ENCODE results near the gene PDSS2.
"Not testable (repeated sequence)": the region's sequence is repeated elsewhere in the genome, so short reads cannot be mapped to it uniquely, and the experiment has no call there.

The PDSS2 gene

DNA sequence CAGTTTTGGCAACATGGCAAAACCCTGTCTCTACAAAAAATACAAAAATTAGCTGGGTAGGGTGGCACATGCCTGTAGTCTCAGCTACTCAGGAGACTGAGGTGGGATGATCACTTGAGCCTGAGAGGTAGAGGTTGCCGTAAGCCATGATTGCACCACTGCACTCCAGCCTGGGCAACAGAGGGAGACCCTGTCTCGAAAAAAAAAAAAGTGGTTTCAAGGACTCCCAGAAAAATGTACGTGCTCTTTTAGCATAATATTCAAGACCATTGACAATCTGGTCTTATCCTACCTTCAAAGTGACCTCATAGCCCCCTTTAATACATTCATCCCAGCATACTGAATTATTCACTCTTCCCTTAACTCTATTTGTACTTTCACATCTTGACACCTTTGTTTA lies 16.0 kb upstream of the PDSS2 start:
- DNase-seq (ENCODE audit: low read depth, low spot score), result not testable (repeated sequence)

DNA sequence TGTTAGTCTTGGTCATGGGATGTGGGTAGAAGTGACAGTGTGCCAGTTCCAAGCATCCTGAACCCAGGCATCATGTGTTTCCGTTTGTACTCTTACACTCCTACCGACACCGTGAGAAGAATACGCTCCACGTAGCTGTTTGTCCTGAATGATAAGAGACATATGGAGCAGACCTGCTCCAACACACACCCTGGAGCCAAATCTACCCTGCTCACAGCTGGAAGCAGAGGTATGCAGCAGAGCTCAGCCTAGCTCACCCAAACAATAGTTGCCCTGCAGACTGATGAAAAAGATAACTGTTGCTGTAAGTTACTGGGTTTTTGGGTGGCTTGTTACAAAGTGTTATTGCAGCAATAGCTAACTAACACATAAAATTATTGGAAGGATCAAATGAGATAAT lies 14.3 kb upstream of the PDSS2 start:
- DNase-seq (ENCODE audit: low read depth, low spot score), result no peak

- DNase-seq (ENCODE audit: low read depth, low spot score), result no peak
These were observed 11.0 kb upstream of the PDSS2 start for GRCh38 chr6:107470364-107470763.

GRCh38 chr6:107466062-107466461 lies 6.7 kb upstream of the PDSS2 start:
- no peak for DNase-seq (ENCODE audit: low read depth, low spot score)

DNA sequence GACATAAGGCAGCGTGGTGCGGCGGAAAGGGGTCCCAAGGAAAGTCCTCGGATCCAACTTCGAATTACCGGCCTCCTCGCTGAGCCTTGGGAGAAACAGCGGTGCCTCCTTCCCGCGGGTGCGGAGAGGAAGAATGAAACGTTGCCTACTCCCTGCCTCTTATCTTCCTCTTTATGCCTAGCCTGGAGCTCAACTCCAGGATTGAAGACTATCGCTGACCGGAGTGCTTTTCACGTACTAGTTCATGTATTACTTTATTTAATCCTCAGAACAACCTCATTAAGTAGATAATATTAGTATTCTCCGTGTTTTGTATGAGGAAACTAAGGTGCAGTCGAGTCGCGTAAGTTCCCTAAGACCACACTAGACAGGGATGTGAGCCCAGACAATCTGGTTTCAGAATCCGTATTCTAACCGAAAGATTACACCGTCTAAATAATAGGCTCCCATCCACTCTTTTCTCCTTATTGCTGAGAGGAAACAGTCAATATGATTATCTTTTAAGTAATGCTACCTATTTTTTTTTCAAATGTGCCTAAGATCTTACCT lies 793 bp upstream of the PDSS2 start:
- no peak for DNase-seq (ENCODE audit: low read depth, low spot score)

GRCh38 chr6:107458672-107459282 lies 587 bp downstream of the PDSS2 start:
- no peak for DNase-seq (ENCODE audit: low read depth, low spot score)

GRCh38 chr6:107448776-107449175 lies 10.6 kb downstream of the PDSS2 start:
- DNase-seq (ENCODE audit: low read depth, low spot score), result no peak

GRCh38 chr6:107447663-107448216 lies 11.6 kb downstream of the PDSS2 start:
- no peak for DNase-seq (ENCODE audit: low read depth, low spot score)

DNA sequence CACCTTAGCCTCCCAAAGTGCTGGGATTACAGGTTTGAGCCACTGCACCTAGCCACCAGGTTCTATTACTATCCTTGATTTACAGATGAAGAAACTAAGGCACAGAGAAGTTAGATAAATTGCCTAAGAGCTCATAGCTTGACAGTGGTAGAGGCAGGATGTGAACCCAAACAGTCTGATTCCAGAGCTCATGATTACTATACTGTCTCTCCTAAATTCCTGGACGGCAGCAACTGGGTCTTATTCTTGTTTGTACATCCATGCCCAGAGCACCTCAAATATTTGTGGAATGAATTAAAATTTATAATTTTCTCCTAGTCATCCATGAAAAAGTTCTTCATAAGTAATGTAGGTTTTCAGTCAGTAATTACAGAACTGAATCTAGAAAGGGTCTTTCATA lies 15.1 kb downstream of the PDSS2 start:
- no peak for DNase-seq (ENCODE audit: low read depth, low spot score)

- no peak for DNase-seq (ENCODE audit: low read depth, low spot score)
These were observed 15.6 kb downstream of the PDSS2 start for GRCh38 chr6:107443608-107444267.

- DNase-seq (ENCODE audit: low read depth, low spot score), result no peak
These were observed 16.3 kb downstream of the PDSS2 start for GRCh38 chr6:107442938-107443607.

GRCh38 chr6:107441682-107442081 lies 17.7 kb downstream of the PDSS2 start:
- no peak for DNase-seq (ENCODE audit: low read depth, low spot score)

GRCh38 chr6:107440936-107441335 lies 18.4 kb downstream of the PDSS2 start:
- no peak for DNase-seq (ENCODE audit: low read depth, low spot score)

DNA sequence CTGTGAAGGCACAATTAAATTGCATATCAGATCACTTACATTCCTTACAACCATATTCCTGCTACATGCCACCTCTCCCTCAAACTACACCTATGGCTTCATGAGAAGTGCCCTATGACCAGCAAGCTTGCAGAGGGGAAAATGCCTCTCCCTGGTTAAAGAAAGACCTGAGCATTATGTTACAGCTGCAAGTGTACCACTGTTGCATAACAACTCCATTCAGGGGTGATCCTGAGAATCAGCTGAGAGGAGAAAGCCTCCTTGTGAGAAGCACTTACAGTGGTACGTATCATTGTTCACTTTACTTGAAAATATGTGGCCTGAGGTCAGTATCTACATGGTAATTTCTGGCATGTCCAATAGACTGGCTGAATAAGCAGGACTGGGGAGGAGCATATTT lies 20.0 kb downstream of the PDSS2 start:
- DNase-seq (ENCODE audit: low read depth, low spot score), result no peak

- no peak for DNase-seq (ENCODE audit: low read depth, low spot score)
These were observed 21.7 kb downstream of the PDSS2 start for GRCh38 chr6:107437691-107438090.

DNA sequence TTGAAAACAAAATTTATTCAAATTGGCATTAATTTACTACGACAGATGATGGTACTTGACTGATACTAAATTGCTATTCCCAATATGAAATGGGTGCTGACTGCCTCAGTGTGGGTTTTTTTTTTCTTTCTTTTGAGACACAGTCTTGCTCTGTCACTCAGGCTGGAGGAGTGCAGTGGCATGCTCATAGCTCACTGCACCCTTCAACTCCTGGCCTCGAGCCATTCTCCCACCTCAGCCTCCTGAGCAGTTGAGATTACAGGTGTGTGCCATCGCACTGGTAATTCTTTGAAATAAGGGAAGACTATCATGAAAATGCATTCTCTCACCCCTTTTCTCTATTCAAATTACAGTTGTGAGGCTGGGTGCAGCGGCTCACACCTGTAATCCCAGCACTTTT lies 22.5 kb downstream of the PDSS2 start:
- DNase-seq (ENCODE audit: low read depth, low spot score), result no peak

- DNase-seq (ENCODE audit: low read depth, low spot score), result no peak
These were observed 23.6 kb downstream of the PDSS2 start for GRCh38 chr6:107435798-107436197.

DNA sequence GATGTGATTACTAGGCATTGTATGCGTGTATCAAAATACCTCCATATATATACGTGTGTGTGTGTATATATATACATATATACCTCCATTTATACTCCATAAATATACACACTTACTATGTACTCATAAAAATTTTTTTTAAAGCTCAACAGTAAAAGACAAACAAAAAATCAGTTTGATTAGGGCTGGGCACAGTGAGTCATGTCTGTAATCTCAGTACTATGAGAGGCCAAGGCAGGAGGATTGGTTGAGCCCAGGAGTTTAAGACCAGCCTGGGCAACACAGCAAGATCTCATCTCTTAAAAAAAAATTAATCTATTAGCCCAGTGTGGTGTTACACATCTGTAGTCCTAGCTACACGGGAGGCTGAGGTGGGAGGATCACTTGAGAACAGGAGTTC lies 24.6 kb downstream of the PDSS2 start:
- no peak for DNase-seq (ENCODE audit: low read depth, low spot score)

DNA sequence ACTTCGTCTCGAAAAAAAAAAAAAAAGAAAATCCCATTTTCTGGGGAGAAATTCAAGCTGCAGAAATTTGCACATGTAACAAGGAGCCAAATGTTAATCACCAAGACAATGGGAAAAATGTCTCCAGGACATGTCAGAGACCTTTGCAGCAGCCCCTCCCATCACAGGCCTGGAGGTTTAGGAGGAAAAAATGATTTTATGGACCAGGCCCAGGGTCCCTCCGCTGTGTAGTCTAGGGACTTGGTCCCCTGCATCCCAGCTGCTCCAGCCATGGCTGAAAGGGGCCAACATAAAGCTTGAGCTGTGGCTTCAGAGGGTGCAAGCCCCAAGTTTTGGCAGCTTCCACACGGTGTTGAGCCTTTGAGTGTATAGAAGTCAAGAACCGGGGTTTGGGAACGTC lies 33.4 kb downstream of the PDSS2 start:
- DNase-seq (ENCODE audit: low read depth, low spot score), result not testable (repeated sequence)

DNA sequence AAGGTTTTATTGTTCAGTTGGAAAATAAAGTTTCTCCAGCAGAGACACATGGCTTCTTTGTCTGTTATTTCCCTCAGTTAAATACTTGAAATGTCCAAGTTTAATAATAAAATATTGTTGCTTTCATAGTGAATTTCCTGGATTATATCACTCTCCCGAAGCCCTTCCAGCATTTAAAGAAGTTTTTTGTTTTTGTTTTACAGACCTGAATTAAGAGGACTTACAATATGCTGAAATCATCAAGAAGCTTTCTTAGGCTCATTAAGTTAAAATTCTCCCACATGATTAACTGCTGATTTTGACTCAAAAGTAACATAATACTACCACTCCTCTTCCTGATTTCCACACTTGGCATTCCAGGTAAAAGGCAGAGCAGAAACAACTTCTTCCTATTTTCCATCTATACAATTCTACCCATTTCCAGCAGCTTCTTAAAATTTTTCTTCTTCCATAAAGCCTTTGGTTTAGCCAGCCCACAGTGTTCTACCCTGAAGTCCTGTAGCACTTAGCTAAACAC lies 35.8 kb downstream of the PDSS2 start:
- DNase-seq (ENCODE audit: low read depth, low spot score), result no peak

GRCh38 chr6:107421696-107422256 lies 37.6 kb downstream of the PDSS2 start:
- no peak for DNase-seq (ENCODE audit: low read depth, low spot score)

- DNase-seq (ENCODE audit: low read depth, low spot score), result no peak
These were observed 39.6 kb downstream of the PDSS2 start for GRCh38 chr6:107419733-107420132.

Data from smooth muscle cell of the brain vasculature (primary cell).